Measurements from ENCODE around the gene VPS26C. TPM values are rescaled to one million over a fixed set of nuclear protein-coding genes. Genes with fewer than 3 reads are reported as not detected.
"Not testable (repeated sequence)": the region's sequence is repeated elsewhere in the genome, so short reads cannot be mapped to it uniquely, and the experiment has no call there.

VPS26C gene
- total RNA-seq, 1 donor from 2014 or later = 46.6 TPM

DNA sequence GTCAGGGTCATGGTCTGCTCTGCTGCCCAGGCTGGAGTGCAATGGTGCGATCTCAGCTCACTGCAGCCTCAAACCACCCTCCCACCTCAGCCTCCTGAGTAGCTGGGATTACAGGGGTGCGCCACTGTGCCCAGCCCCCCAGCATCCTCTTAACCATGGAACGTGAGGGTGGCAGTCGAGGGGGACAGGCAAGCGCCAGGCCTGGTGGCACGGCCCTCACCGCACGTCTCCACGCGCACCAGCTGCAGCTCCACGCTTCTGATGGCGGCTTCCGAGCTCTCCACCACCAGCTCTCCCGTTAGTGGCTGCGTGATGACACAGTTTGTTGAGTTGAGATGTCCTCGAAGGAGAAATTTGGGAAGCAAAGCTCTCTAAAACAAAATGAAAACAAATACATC lies 39.1 kb downstream of the VPS26C start:
- DNase-seq = no peak

GRCh38 chr21:37227071-37228002 lies 39.8 kb downstream of the VPS26C start:
- DNase-seq = no peak

GRCh38 chr21:37226041-37226920 lies 40.9 kb downstream of the VPS26C start:
- no peak for DNase-seq

- no peak for DNase-seq
Observed at GRCh38 chr21:37224861-37225839, 42.0 kb downstream of the VPS26C start.

DNA sequence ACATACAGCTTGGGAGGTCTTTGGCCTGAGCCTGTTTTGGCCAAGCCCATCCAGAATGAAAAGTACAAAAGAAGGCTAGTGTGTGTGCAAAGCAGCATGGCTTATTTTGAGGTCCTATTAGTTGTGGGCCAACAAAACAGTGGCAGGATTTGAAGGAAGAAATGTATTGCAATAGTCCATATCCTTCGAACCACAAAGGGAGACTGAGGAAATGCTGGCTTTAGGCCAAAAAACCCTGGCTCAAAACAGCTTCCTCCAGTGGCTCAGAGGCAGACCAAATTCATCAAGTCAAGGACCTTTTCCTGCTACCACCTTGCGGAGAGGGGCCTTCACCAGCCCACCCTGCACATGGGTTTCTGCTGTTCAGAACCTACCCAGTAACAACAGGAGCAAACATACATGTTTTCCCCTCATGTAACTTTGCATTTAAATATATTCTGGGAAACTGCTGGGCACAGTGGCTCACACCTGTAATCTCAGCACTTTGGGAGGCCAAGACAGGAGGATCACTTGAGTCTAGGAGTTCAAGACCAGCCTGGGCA lies 43.3 kb downstream of the VPS26C start:
- DNase-seq = no peak

DNA sequence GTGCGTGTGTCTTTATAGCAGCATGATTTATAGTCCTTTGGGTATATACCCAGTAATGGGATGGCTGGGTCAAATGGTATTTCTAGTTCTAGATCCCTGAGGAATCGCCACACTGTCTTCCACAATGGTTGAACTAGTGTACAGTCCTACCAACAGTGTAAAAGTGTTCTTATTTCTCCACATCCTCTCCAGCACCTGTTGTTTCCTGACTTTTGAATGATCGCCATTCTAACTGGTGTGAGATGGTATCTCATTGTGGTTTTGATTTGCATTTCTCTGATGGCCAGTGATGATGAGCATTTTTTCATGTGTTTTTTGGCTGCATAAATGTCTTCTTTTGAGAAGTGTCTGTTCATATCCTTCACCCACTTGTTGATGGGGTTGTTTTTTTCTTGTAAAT lies 44.9 kb downstream of the VPS26C start:
- not testable (repeated sequence) for DNase-seq

DNA sequence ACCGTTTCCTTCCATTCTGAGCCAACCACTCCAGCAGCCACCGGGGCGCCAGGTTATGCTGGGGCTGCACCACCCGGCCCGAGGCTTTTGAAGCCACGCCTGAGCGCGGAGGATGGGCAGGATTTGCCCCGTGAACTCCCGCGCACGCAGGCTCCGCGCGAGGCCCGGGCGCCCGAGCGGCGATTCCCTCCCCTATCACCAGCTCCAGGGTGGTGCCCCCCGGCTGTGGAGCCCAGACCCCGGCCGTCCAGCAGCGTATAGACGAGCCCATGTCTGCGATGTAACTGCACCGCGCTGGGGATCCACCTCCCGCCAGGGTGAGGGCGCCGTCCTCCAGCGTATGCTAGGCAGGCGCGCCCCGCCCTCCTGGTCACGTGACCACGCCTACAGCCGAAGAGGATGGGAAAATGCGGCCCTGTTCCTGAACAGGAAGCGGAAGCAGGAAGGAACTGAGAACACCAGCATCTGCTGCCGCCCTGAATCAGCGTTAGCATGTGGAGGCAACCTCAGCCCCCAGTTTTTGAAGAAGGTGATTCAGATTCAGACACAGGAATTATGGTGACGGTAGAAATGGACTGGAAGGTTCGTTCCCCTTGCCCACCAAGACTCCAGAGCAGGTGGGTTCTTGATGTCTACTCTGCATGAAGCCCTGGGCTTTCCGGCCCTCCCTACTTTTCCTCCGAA lies 46.0 kb downstream of the VPS26C start:
- DNase-seq = peak; percentile 96

- DNase-seq = peak; percentile 61
Observed at GRCh38 chr21:37220433-37220980, 46.6 kb downstream of the VPS26C start.

DNA sequence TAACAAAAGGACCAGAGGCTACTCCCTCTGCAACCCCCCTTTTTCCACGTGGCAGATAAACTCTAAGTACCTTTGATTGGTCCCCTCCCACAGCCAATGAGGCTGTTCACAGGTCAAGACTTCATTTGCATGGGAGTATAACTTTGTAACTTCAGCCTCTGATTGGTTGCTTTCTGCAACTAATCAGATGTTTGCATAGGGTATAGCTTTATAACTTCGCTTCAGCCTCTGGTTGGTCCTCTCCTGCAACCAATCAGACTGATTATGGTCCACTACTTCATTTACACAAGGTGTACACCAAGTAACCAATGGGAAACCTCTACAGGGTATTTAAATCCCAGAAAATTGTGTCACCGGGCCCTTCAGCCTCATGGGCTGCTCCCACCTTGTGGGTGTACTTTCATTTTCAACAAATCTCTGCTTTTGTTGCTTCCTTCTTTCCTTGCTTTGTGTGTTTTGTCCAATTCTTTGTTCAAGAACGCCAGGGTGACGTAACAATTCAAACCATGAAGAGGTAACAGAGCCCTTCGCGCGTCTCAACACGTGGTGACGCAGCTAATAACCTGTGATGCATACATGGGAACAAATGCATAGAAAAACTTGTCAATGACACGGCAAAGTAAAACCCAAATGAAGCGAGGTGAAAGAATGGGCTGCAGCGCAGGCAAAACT lies 47.2 kb downstream of the VPS26C start:
- no peak for DNase-seq

DNA sequence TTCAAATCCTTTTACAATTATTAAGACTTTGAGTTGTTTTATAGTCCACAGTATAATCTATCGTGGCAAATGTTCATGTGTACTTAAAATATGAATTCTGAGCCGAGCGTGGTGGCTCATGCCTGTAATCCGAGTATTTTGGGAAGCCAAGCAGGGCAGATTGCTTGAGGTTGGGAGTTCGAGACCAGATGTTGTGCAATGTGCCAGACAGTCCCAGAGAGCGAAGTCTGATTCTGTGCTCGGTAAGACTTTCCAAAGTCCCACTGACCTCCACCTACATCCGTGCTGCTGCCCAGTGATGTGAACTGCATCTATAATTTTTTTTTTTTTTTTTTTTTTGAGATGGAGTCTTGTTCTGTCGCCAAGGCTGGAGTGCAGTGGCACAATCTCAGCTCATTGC lies 52.2 kb downstream of the VPS26C start:
- DNase-seq = no peak

DNA sequence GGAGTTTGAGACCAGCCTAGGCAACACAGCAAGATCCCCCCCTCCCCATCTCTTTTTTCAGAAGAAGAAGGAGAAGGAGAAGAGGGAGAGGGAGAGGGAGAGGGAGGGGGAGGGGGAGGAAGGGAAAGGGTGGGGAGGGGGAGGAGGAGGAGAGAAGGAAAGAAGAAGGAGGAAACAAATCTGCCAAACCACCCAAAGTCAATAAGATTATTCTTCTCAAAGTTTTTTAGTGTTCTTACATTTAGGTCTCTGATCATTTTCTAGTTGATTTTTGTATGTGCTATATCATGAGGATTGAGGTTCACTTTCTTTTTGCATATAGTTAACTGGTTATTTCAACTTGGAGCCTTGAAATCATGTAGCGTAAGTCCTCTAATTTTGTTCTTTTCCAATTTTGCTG lies 56.3 kb downstream of the VPS26C start:
- no peak for DNase-seq

DNA sequence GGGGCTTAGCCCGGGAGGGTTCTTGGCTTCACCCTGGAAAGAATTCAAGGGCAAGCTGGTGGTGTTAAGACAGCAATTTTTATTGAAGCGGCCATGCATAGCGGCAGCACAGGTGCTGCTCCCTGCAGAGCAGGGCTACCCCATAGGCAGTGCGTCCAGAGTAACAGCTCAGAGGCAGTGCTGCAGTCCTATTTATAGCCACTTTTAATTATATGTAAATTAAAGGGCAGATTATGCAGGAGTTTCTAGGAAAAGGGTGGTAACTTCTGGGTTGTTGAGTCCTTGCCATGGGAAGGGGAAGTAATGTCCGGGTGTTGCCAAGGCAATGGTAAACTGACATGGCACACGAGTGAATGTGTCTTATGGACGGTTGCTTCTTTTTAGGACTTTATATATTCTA lies 57.0 kb downstream of the VPS26C start:
- DNase-seq = no peak

- no peak for DNase-seq
Observed at GRCh38 chr21:37208741-37209225, 58.4 kb downstream of the VPS26C start.

DNA sequence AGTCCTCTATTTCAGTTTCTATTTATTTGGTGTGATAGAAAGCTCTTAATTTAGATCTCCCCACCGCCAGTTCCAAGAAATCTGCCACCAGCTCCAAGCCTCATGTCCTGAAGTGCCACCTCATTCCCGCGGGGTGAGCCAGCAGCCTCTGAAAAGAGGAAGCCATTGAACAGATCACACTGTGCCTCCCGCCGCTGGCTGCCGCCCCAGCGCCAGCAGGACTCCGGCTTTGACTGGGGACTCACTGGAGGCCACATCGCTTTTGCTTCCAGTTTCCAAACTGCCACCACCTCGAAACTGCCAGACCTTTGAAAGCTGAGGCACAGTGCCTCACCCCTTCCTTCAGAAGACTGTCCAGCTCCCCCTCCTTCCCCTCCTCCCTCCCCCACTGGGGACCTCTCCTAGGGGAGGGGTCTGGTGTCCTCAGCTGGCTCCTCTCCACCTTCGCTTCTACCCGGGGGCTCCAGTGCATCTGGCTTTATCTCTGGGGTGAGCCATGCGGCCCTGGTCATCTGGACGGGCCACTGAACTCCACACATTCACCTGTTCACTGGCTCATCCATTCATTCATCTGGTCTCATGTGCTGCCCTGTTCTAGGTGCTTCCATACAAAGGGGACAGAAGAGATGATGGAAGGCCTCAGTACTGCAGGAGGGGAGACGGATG lies 58.9 kb downstream of the VPS26C start:
- DNase-seq = peak; percentile 45

DNA sequence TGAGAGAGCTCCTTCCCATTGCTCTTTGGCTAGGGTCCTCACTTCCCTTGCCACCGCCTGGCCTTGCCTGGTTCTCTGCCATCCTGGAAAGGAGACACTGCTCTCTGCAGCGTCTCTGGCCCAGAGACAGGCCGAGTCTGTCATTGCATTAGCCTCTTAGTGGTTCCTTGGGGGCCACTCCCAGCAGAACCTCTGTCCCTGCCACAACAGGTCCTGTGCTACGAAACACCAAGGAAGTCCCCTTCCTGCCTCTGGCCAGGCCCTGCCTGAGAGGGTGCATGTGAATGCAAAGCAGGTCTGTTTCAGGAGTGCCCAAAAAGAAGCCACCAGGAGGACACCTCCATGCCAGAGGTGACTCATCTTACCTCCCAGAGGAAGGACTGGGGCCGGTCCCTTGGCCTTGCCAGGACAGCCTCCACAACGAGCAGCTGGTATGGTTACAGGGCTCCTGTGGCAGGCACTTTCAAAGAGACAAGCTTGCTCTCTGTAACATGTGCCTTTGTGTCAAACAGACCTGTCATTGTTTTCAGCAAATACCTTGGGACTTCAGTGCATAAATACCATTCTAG lies 59.6 kb downstream of the VPS26C start:
- DNase-seq = peak; percentile 45

DNA sequence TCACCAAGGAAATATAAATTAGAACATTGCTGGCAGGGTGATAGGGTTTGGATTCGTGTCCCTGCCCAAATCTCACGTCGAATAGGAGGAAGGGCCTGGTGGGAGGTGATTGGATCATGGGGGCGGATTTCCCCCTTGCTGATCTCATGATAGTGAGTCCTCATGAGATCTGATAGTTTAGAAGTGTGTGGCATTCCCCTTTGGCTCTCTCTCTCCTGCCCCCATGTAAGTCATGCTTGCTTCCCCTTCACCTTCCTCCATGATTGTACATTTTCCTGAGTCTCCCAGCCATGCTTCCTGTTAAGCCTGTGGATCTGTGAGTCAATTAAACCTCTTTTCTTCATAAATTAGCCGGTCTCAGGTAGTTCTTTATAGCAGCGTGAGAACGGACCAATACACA lies 60.6 kb downstream of the VPS26C start:
- DNase-seq = no peak

GRCh38 chr21:37204580-37204979 lies 62.6 kb downstream of the VPS26C start:
- no peak for DNase-seq

DNA sequence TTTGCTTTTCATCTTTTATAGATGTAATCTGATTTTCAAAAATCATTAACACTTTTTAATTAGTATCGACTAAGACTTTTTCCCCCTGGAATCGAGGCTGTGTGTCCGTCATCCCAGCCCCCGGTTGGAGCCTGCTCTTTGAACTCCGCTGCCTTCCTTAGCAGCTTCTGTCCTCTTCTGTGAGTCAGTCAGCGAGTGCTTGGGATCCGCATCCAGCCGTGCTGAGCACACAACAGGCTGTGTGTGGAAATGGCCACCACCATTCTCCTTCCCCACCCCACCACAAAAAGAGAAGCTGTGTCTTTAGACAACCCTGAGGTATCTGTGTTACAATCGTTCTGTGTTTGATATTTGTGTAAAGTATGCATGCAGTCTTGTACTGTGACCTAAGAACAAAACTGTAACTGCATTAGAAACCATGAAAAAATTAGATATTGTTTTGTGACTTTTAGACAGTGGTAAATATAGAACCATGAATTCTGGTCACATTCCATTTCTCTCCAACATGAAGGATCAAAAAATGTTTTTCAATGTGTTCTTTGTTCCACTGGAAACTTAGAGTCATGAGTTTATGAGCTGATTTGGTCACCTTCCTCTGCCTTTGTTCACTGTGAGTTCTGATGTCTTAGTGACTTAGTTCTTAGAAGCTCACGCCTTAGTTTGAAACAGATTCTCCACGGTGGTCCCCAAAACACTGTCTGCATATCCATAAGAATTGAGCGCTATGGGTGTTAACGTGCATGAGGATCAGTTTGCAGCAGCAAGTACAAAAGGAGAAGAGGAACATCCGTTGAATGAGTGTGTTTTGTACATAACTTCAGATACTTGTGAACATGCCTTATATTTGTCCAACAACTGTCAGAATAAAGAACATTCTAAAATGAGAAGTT lies 64.7 kb downstream of the VPS26C start:
- DNase-seq = no peak

All from tongue (tissue), 2 donors.